Psoas muscle (tissue), 8 donors: ENCODE data around the gene FARP1. TPM values are rescaled to one million over a fixed set of nuclear protein-coding genes. Genes with fewer than 3 reads are reported as not detected.

Source experiments
- ATAC-seq, 4 donors: fragments of 200-7000 bp; cut with Tn5 transposase; one replicate each; pipeline ENCODE4 v1.9.1; 2020; ENCODE audit warnings: moderate library complexity in 3 of 4, mild to moderate bottlenecking in 2 of 4
- DNase-seq, 2 donors: peaks; one replicate each; pipeline ENCODE4 v3.0.0-alpha.2; 2020
- H3K27ac ChIP-seq: fragments of 200-600 bp; one replicate; pipeline ENCODE4 v1.8.0; 2022
- H3K27me3 ChIP-seq, 3 donors: fragments of 200-600 bp in 1 of 3; one replicate each; pipeline versions ENCODE4 v1.6.1 to v1.8.0; 2013 to 2022; ENCODE audit warnings: low read length in 2 of 3, mild to moderate bottlenecking in 2 of 3, moderate library complexity in 1 of 3; ENCODE audit not compliant: insufficient read depth in 3 of 3
- H3K36me3 ChIP-seq, 2 donors: fragments of 200-600 bp in 1 of 2; one replicate each; pipeline versions ENCODE4 v1.6.1 to v1.8.0; 2013 to 2022; ENCODE audit warnings: low read depth in 1 of 2, mild to moderate bottlenecking in 1 of 2, moderate library complexity in 1 of 2; ENCODE audit not compliant: insufficient read depth in 1 of 2
- H3K4me1 ChIP-seq: fragments of 200-600 bp; one replicate; pipeline ENCODE4 v1.8.0; 2022
- H3K4me3 ChIP-seq: fragments of 200-600 bp; one replicate; pipeline ENCODE4 v1.8.0; 2022; ENCODE audit warnings: mild to moderate bottlenecking
- H3K9me3 ChIP-seq: fragments of 200-600 bp; one replicate; pipeline ENCODE4 v1.8.0; 2022
- CTCF ChIP-seq: fragments of 200-600 bp; IDR thresholded peaks from one replicate; pipeline ENCODE4 v1.8.0; 2022; ENCODE audit warnings: antibody characterized with exemption
- WGBS, 3 donors: extraction: QIAGEN DNeasy Blood & Tissue Kit; methylation state at CpG; one replicate each; pipeline versions ENCODE4 v1.1.6 to v1.1.7; 2013; 5-methylcytosine and 5-hydroxymethylcytosine counted together
- intact Hi-C, 2 donors: fragments of 100-400 bp; cut with DNase I; formaldehyde crosslinking; loops; one replicate each; pipeline versions ENCODE4 v1.11.0 to v1.14.2; 2022
- polyA plus RNA-seq, 3 donors: library from polyadenylated mRNA; stranded (reverse); fragments of 200-250 nt; gene quantifications; one replicate each; pipeline ENCODE4 v1.2.3, GENCODE V29; 2013
- total RNA-seq, 4 donors: library from RNA; stranded (reverse); fragmentation: NEBNext Ultra II Directional in 2 of 4; extraction: Animal tissue kit (Norgen Biotek cat#: 25700) in 2 of 4; gene quantifications; one replicate each; pipeline versions ENCODE4 v1.2.1 to v1.2.4, GENCODE V29; 2021 to 2023
- donor health status: healthy with polysubstance abuse.
- donor health status: DM: no; HTN: no; CAD: no; lungs with moderate emphysema.
- donor health status: Bipolar disorder and iron deficiency.
- donor health status: healthy.
- donor health status: DM: yes; HTN: yes; CAD: no.
- donor health status: DM: no; HTN: no; CAD: no.
- donor health status: DM: no; HTN: no; CAD: no.
- donor health status: DM: yes; HTN: yes; CAD: no.

Gene FARP1
- total and polyA plus RNA-seq, 7 donors, result 5.7 to 19.4 (median 9.2) TPM

- intact Hi-C loops, result no loop called here
- H3K4me3 ChIP-seq, result no peak overlapping the region
- peaks cover 27% of the 10 kb centered on the region for H3K4me1 ChIP-seq
- no peak overlapping the region for H3K27ac ChIP-seq
- no peaks in the 10 kb centered on the region for H3K27me3 ChIP-seq
- no peaks in the 10 kb centered on the region for H3K9me3 ChIP-seq
- ATAC-seq (no peak), DNase-seq (no peak)
- TF ChIP-seq CTCF, result no peak
- H3K36me3 ChIP-seq, result no peaks in the 10 kb centered on the region
- WGBS, 3 donors, result 80 to 83% (median 82%) methylated on average over 3 of the region's 3 CpGs
Measured at GRCh38 chr13:98169331-98169730, 26.4 kb downstream of the FARP1 start.

DNA sequence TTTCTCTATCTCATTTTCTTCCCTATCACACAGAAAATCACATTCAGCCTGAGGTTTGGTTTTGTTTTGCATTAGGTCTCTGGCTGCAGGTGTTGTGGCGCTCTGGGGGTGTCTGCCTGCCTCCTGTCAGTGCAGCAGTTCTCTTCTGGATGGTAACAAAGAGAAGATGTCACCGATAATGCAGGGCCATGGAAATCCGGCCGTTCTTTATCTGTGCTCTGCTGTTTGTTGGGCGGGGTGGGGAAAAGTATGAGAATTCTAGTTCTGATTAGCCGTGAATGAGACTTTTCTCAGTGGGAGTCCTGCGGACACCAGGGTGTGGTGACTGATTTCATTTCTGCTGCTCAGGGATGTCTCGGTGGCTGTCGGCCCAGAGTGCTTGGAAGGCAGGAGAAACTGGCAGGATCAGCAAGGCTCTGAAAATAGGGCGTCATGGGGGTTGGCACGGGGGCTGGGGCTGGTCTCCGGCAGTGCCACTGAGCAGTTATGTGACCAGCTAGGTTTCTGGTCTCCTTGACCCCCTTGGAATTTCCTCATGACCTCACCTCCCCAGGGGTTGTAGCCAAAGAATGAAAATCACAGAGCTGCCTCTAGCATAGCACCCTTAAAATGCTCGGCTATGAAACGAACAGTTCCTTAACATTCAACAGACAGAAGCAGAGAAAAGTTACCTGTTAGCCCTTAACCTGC, 29.2 kb downstream of the FARP1 start:
- H3K27ac ChIP-seq, result peak overlapping the region; percentile 30
- 12 to 17% (median 15%) methylated on average over 14 of the region's 14 CpGs for WGBS, 3 donors
- TF ChIP-seq CTCF, result no peak
- ATAC-seq (peak; percentile 53 to 85 (median 67)), DNase-seq (peak; percentile 60 to 72)
- peak overlapping the region; percentile 31 for H3K4me3 ChIP-seq
- H3K9me3 ChIP-seq, result no peaks in the 10 kb centered on the region
- intact Hi-C loops, result no loop called here
- no peaks in the 10 kb centered on the region for H3K36me3 ChIP-seq
- no peaks in the 10 kb centered on the region for H3K27me3 ChIP-seq
- peaks cover 28% of the 10 kb centered on the region for H3K4me1 ChIP-seq

DNA sequence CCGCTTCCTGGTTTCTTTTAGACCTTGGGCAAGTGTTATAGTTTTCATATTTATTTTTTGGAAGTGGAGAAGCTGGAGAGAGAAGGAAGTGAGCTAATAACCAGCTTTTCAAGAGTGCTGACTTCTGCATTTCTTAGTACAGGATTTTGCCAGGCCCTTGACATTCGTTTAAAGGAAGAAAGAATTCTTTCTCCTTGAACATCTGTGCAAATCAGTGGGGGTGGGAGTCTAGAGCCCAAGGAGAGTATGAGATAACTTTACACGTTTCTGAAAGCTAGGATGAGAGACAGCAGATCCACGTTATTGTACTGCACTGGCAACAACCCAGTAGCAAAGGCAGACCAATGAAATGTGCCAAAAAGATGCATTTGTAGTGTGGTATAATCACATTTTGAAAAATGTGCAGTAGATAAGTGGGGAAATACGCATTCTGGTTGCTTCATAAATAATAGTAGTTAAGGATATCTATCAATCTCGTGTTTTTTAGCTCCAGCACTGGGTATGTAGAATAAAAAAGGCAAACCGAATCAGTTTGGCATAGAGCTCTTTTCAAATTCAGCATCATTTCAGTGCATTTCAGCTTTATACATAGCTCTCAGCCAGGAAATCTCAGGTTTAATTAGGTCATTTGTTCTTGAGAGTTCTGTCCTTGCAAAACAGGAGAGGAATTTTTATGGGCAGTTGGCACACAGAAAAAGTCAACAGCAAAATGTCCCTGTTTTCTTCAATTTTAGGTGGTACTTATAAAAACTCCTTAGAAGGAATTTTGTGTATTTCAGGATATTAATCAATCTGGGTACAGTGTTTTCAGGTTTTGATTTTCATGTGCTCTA, 29.9 kb downstream of the FARP1 start:
- no peaks in the 10 kb centered on the region for H3K36me3 ChIP-seq
- H3K4me1 ChIP-seq, result peaks cover 28% of the 10 kb centered on the region
- intact Hi-C loops, result no loop called here
- peak in 2 of 4 donors; percentile 26 to 34 for ATAC-seq
- H3K4me3 ChIP-seq, result peak overlapping the region; percentile 31
- H3K9me3 ChIP-seq, result no peaks in the 10 kb centered on the region
- peak overlapping the region; percentile 30 for H3K27ac ChIP-seq
- H3K27me3 ChIP-seq, result no peaks in the 10 kb centered on the region
- DNase-seq, result no peak
- WGBS, 3 donors, result 29 to 46% (median 31%) methylated on average over 7 of the region's 7 CpGs
- TF ChIP-seq CTCF, result no peak

DNA sequence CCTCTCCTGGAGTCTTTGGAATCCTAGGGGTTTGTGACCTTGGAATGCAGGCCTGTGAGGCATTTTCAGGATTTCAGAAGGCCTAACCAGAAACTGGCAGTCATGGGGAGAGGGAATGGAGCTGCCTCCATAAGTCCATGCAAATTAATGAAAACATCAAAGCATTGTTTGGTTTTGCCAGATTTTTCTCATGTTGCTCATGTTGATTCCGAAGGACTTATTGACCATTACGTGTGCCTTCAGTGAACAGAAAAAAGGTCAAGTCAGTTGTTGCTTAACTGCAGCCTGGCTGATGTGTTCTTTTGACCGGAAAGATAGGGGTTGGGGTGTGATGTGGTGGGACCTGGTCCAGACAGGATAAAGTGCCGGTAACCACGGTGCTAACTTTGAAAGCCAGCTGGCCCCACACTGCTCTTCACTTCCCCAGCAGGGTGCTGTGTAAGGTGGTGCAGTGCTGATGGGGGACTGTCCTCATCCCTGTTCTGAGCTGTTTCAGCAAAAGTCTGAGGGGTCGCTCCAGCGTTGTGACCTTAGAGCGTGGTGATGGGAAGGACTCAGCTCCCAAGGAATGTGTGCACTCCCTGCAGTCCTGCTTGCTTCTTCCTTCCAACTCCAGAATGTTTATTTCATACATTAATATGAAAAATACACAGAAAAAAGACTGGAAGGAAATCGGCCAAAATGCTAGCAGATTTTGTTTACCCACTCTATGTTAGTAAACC, 30.7 kb downstream of the FARP1 start:
- DNase-seq (peak in 1 of 2 donors; percentile 19), ATAC-seq (peak; percentile 26 to 72 (median 62))
- H3K4me1 ChIP-seq, result peaks cover 28% of the 10 kb centered on the region
- no peaks in the 10 kb centered on the region for H3K27me3 ChIP-seq
- intact Hi-C loops, result no loop called here
- WGBS, 3 donors, result 27 to 48% (median 32%) methylated on average over 9 of the region's 9 CpGs
- H3K4me3 ChIP-seq, result no peak overlapping the region
- H3K9me3 ChIP-seq, result no peaks in the 10 kb centered on the region
- H3K36me3 ChIP-seq, result no peaks in the 10 kb centered on the region
- TF ChIP-seq CTCF, result no peak
- H3K27ac ChIP-seq, result no peak overlapping the region
